VCaP (cell line): ENCODE measurements around the gene MACROD1.
"Not testable (repeated sequence)": the region's sequence is repeated elsewhere in the genome, so short reads cannot be mapped to it uniquely, and the experiment has no call there.

ENCODE experiments used
- H3K27ac ChIP-seq: fragments of 450-650 bp; 2 replicates; pipeline ENCODE4 v1.5.1; 2017
- CTCF ChIP-seq: fragments of 450-650 bp; conservative IDR thresholded peaks from 2 replicates; pipeline ENCODE4 v1.5.1; 2017; ENCODE audit warnings: mild to moderate bottlenecking, moderate library complexity

The MACROD1 gene

GRCh38 chr11:64052436-64052835 is 113.5 kb downstream of the MACROD1 start:
- no peak for TF ChIP-seq CTCF
- no peak overlapping the region for H3K27ac ChIP-seq

GRCh38 chr11:64051297-64051696 is 114.6 kb downstream of the MACROD1 start:
- H3K27ac ChIP-seq, result no peak overlapping the region
- no peak for TF ChIP-seq CTCF

GRCh38 chr11:64049509-64049908 is 116.4 kb downstream of the MACROD1 start:
- no peak overlapping the region for H3K27ac ChIP-seq

GRCh38 chr11:64048042-64048854 is 117.7 kb downstream of the MACROD1 start:
- H3K27ac ChIP-seq, result no peak overlapping the region
- no peak for TF ChIP-seq CTCF

More at GRCh38 chr11:64049509-64049908, 116.4 kb downstream of the MACROD1 start:
- no peak for TF ChIP-seq CTCF

GRCh38 chr11:64047373-64047772 is 118.5 kb downstream of the MACROD1 start:
- not testable (repeated sequence) for H3K27ac ChIP-seq

- no peak overlapping the region for H3K27ac ChIP-seq
- no peak for TF ChIP-seq CTCF
Observed at GRCh38 chr11:64045700-64046099, 120.2 kb downstream of the MACROD1 start.

- no peak overlapping the region for H3K27ac ChIP-seq
Observed at GRCh38 chr11:64044730-64045393, 121.1 kb downstream of the MACROD1 start.

More at GRCh38 chr11:64044730-64045393, 121.1 kb downstream of the MACROD1 start:
- TF ChIP-seq CTCF, result no peak
